ENCODE measurements around the gene STARD10.
"Not testable (repeated sequence)": the region's sequence is repeated elsewhere in the genome, so short reads cannot be mapped to it uniquely, and the experiment has no call there.

Gene STARD10

DNA sequence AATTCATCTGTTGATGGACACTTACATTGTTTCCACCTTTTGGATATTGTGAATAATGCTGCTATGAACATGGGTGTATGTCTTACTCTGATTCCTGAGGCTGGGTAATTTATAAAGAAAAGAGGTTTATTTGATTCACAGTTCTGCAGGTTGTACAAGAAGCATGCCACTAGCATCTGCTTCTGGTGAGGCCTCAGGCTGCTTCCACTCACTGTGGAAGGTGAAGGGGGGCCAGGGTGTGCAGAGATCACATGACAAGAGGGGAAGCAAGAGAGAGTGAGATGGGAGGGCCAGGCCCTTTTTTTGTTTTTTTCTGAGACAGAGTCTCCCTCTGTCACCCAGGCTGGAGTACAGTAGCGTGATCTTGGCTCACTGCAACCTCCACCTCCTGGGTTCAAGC is 12.5 kb upstream of the STARD10 start:
- DNase-seq, result not testable (repeated sequence)

DNA sequence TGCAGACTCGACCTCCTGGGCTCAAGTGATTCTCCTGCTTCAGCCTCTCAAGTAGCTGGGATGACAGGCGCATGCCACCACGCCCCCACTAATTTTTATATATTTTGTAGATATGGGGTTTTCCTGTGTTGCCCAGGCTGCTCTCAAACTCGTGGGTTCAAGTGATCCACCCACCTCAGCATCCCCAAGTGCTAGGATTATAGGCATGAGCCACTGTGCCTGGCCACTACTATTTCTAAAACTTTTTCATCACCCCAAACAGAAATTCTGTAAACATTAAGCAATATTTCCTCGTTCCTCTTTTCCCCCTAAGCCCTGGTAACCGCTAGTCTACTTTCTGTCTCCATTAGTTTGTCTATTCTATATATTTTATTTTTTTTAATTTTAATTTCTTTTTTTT is 11.4 kb upstream of the STARD10 start:
- DNase-seq, result no peak

DNA sequence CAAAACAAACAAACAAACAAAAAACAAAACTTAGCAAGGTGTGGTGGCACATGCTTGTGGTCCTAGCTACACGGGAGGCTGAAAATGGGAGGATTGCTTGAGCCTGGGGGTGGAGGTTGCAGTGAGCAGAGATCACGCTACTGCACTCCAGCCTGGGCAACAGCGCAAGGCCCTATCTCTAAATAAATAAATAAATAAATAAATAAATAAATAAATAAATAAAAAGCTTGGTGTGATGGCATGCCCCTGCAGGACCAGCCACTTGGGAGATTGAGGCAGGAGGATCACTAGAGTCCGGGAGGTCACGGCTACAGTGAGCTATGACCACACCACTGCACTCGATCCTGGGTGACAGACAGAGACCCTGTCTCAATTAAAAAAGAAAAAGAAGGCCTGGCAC is 9.0 kb upstream of the STARD10 start:
- no peak for DNase-seq

DNA sequence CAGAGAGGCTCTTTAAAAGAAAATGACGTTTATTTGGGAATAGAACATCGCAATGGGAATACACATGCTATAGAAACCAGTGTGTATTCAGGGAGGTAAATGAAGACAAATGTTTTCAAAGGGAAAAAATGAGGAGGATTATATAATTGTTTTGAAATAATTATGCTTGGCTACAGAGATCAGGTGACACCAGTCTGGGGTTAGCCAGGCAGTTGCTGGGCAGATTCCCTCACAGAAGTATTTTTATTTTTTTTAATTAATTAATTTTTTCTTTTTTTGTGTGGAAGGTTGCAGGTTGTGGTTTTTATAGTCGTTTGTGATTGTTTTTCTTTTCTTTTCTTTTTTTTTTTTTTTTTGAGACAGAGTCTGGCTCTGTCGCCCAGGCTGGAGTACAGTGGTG is 5.6 kb upstream of the STARD10 start:
- no peak for DNase-seq

DNA sequence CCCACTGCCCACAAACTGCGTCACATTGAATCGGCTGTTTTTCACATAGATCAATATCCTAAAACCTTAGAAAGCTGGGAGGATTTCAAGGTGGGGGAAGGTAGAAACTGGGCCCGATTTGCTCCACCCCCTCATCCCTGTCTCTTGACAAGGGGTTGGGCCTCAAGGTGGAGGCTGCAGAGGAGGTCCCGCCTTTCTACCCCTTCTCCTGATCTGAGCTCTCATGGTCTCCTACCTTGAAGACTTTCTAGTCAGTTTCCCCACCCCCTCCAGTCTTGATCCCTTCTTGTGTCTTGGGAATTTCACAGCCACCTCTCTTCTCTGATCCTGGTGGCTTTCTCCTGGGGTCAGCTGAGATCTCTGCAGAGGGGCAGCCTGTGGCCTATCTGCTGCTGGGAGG is 4.5 kb upstream of the STARD10 start:
- no peak for DNase-seq

DNA sequence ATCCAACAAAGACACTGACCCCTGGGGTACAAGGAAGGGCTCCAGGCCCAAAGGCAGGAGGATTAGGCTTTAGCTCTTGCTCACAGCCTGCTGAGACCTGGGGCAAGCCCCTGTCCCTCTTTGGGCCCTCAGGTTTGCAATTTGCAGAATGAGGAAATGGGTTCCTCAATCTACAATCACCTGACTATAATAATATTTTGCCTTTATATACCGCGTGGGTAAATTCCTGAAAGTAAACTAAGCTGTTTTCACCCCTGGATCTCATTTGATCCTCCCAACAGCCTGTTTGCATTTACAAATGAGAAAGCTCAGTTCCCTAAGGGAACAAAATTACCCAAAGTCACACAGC is 797 bp downstream of the STARD10 start:
- no peak for DNase-seq

DNA sequence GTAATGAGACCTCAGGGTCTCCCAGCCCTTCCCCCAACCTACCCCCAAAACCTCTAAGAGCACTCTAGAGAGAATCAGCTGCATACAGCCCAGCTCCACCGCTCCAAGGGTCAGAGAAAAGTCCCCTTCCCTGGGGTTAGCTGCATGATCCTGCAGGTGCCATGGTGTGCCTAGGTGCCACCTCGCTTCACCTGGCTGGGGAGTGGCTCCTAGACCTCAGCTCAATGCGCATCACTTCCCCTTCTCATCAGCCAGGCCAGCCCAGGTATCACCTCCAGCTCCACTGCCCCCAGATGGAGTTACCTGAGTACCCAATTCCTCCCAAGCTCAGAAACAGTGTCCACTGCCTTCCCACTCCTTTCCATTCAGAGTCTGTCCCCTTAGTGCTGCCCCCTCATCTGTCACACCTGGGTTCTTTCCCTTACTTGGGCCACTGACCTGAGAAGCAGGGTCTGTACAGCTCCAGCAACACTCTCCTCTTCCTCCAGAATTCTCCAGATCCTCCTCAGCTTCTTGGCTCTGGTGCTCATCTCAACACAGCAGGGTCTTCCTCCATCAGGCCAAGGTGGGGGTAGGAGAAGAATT is 1.3 kb downstream of the STARD10 start:
- no peak for DNase-seq

DNA sequence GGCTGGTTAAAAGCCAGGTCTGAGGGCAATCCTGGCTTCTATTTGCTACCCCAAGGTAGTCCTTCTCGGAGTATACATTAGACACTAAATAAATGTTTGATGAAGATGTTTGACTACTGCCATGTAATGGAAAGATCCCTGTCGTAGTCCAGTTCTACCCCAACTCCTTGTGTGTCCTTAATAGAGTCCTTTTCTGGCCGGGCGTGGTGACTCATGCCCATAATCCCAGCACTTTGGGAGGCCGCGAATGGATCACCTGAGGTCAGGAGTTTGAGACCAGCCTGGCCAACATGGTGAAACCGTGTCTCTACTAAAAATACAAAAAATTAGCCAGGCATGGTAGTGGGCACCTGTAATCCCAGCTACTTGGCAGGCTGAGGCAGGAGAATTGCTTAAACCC is 2.6 kb downstream of the STARD10 start:
- not testable (repeated sequence) for DNase-seq

DNA sequence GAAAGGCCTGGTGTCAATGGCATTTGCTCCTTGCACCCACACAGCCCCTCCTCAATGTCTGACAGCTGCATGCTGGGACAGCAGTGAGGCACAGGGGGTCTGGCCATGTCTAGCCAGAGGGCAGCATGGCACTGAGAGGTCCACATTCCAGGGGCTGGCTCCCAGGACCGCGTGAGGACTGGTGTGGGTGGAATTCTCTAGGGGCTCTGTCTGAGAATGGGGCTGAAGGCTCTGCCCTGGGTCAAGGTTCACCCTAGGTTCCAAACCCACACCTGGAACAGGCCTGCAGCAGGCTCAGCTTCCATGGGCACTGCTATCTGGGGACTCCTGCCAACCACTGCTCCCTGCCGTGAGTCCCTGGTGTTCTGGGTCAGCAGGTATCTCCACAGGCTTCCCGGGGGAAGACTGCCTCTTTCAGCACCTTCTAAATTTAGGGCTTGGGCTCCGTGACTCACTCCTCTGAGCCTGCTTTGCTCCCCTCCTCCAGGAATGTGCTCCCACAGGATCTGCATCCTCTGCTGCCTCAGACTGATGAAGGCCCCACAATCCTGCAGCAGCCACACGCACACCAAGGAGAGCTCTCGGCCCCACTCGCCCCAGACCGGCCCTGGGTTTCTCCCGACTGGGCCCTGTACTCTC is 4.2 kb downstream of the STARD10 start:
- no peak for DNase-seq

DNA sequence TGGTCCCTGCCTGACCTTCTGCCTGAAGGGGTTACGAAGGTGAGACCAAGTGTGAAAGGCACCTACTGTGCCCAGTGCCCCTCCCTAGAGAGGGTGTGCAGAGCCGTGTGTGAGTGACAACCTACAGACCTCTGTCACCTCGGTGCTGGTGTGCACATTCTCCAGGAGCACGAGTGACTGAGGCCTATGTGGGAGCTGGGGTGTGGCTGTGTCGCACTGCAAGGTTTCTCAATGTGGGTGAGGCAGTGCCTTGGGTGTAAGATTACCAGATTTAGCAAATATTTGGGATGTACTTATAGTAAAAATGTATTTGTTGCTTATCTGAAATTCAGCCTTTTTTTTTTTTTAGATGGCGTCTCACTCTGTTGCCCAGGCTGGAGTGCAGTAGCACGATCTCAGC is 5.6 kb downstream of the STARD10 start:
- DNase-seq, result no peak

DNA sequence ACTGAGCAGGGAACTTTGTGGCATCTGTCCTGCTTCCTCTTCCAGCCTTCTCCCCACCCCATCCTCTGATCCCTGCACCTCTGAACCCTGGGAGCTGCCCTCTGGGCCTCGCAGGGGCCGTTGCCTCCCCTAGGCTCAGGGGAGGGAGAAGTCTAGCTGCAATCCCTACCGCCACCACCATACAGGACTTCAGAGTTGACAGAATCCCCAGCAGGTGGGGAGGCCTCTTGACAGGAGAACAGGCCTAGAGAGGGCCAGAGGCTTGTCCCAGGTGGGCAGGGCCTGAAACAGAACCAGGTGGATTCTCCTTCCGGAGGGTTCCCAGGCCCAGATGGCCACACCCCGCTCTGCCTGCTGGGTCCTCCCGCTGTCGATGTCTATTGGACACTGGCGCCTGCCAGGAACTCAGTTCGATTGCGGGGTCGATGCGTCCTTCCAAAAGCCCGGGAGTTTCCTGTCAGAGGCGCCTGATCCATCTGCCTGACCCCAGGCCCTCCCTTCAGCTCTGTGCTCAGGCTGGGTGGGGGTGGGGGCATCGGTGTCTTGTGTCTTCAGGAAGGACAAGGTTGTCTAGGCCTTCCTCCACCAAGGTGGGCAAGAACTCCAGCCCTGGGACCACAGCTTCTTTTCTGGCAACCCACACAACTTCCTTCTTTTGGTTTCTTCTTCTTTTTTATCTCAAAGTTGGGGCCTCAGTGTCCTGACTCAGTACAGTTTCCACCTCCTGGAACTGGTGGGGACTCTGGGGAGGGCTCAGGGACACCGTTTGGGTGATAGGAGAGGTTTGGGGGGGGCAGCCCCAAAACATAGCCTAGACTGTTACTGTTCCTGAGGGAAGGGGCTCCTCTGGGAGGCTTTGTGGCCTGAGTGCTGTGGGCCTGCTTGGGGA is 6.4 kb downstream of the STARD10 start:
- no peak for DNase-seq

DNA sequence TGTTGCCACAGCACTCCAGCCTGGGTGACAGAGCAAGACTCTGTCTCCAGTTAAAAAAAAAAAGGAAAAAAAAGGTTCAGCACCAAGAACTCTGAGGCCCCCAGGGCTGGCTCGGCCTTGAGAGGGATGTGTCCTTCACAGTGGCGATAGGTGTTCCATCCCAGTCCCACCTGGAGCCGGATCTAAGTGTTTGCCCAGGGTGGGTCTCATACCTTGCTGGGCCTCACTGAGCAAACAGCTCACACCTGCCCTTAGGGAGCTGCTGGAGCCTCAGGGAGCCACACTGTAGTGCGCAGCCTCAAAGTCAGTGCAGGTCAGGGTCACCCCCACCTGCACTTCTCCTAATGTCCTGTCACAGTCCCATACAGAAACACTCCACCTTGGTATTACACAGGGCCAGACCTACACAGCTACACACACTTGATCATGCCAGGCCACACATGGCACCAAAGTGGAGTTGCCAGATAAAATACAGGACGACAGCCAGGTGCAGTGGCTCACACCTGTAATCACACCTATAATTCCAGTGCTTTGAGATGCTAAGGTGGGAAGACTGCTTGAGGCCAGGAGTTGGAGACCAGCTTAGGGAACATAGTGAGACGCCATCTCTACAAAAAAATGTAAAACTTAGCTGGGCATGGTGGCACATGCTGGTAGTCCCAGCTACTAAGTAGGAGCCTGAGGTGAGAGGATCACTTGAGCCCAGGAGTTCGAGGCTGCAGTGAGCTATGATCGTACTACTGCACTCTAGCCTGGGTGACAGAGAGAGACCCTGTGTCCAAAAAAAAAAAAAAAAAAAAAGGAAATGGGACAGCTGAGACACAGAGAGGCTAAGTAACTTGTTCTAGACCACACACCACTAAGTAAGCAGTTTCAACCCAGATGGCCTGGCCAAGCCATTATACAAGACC is 7.3 kb downstream of the STARD10 start:
- DNase-seq, result no peak

DNA sequence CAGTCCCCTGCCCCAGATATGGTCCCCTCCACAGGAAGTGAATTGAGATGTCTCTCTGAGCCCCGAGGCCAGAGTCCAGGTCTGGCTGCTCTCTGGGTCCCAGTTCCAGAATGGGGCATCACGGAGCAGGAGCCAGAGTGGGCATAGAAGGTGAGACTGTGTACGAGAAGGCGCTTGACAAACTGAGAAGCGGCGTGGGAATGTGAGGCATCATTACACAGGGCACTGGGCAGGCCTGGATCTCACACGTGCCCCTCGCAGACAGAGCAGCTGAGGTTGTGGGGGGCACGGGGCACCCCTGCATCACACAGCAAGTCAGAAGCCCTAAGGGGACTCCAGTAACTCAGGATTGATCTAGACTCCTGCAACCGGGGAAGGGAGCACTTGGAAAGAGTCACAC is 9.2 kb downstream of the STARD10 start:
- no peak for DNase-seq

DNA sequence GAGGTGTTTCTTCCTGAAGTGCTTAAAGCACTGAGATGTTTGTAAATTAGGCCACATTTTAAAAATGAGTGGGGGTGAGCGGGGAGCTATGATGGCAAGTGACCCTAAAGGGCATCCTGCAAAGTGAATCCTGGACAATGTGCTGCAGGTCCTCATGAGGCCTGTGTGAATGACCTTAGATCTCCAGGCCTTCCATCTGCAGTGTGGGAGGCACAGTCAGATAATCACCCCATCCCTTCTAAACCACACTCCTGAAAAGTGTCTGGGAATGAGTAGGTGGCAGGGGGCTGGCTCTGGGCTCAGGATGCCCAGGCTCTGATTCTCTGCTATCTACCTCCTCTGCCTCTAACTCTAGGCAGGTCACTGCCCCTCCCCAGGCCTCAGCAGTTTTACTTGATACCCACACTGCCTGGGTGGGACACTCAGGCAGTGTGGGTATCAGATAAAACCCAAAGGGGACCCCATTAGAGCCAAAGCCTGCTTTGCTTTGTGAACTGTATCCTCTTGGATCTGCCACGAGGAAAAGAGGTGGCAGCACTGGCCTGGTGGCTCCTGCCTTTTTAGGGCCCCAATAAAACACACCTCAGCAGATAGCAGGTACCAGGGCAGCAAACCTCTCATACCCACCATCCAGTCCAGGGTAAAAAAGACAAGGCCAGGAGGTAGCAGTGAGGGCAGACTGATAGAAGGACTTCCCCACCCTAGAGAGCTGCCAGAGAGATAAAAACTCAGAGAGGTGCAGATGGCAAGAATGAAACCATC is 10.5 kb downstream of the STARD10 start:
- no peak for DNase-seq

DNA sequence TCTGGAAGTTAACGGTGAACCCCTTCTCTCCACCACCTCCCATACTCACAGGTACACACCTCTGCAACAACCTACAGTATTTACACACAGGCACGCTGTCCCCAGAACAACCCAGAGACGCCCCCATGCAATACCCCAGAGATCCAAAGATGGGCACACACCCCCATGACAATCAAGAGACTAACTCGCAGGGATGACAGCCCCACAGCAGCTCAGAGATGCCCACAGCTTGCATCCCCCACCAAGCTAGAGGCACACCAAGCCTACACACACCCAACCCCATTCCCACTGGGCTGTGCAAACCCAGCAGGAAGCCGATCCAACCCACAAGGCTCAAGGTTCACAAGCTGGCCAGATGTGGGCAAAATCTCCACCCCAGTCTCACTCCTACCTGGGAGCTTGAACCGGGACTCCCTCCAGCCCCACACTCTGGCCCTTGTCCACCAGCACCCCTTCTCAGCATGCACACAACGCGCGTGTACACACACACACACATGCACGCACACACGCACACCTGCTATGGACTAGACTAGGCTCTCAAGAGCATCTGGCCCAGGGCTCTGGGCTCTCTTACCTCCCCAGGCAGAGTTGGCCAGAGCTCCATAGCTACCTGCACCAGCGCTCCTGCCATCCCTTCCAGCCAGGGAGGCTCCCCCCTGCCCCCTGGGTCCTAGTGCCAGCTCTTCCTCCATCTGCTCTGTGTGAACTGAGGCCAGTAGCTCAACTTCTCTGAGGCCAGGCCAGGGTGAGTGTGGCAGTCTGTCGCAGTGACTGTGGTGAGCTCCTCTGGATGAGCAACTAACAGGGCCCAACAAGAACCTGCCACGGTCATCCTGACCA is 11.5 kb downstream of the STARD10 start:
- DNase-seq, result no peak

DNA sequence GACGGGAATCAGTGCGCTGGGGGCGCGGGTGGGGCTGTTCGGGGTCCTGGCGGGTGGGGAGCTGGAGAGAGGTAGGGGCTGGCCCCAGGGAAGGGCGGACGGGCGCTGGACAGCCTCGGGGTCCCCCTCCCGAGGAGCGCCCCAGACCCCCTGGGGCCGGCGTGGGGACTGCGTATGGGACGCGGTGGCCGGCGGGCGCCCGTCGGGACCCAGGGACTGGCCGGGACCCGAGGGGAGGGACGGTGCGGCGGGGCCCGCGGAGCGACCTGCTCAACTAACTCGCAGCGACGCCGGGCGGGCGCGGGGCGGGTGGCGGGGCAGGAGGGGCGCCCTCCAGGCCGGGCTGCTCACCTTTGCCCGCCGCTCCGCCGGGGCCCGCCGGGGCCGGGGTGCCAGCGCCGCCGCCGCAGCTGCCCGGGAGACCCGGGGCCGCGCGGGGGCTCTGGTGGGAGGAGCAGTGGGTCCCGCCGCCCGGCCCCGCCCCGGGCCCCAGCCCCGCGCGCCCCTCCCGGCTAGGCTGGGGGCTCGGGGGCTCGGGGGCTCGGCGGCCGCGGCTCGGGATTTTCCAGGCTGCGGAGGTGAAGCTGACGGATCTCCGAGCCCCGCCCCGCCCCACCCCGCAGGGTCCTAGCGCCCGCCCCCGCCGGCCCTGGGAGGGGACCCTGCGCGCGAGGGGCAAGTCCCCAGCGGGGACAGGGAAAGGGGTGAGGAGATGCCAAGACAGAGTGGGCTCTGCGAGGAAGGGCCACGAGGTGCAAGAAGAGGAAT is 12.3 kb downstream of the STARD10 start:
- no peak for DNase-seq

DNA sequence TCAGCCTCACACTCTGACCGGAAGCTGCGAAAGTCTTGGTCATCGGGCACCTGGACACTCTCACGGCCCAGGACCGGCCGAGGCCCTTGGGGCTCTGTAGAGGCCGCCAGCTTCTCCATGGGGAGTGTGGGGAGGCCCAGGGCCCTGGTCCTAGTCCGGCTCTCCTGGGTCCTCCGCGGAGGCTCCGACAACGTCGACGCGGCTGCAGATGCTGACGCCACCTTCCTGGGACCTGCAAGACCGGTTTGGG is 12.9 kb downstream of the STARD10 start:
- DNase-seq, result no peak

DNA sequence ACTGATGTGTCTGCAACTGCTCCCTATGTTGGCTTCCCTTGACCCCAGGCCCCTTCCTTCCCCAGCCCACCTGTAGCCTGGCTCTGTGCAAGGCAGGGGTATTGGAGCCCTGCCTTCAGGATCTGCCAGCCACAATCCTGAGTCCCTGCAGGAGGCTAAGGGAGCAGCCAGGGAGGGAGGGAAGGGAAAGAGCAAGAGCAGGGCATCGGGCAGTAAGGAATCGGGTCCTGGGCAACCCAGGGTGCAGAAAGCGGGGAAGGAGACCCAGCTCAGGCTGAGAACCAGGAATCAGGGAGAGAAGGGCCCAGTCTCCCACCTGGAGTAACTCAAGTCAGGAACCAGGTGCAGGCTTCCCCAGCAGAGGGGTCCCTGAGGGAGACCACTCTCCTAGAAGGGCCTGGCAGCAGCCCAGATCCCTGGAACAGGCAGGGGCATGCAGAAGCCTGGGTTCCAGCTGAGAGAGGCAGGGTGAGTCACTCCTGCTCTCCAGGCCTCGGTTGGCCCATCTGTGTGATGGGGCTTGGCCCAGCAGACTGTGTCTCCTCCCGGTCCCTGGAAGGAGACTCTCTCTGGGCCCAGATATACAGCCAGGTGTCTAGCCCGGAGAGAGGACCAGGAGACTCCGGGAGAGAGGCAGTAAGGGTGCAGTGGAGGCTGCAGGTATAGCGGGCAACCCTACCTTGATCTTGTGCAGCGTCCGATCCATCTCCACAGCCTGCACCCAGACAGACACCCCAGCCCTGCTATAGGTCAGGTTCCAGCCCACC is 13.4 kb downstream of the STARD10 start:
- DNase-seq, result no peak

DNA sequence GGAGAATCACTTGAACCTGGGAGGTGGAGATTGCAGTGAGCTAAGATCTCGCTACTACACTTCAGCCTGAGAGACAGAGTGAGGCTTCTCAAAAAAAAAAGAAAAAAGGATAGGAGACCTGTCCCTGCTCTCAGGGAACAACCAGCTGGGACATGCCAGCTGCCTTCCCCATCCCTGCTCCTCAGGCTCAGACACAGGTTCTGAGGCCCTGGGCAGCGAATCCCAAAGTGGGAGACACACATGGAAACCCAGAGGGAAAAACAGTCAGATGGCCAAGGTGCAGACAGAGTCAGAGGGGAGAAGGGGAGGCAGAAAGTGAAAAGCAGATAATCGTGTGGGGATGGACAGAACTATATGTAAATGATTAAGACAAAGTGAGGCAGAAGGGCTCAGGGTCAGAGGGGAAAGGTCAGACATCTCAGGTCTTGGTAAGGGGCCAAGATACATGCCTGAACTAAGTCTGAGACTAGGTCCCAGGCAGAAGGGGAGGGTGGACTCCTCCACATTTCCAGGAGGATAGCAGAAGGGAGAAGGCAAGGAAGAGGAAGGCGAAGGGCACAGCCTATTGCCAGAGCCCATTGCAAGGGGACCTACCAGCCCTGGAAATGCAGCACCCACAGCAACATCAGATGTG is 14.2 kb downstream of the STARD10 start:
- DNase-seq, result no peak

All from NCI-H2227 treated with DMSO at 0.1 percent for 48 hours (cell line).